DMS79 treated with DMSO at 0.1 percent for 48 hours (cell line): ENCODE data around the gene XRN1.
"Not testable (repeated sequence)": the region's sequence is repeated elsewhere in the genome, so short reads cannot be mapped to it uniquely, and the experiment has no call there.

ENCODE experiments used
- DNase-seq: peaks from one replicate; lab custom pipeline; 2025; lab: John Stamatoyannopoulos, UW

XRN1 gene

DNA sequence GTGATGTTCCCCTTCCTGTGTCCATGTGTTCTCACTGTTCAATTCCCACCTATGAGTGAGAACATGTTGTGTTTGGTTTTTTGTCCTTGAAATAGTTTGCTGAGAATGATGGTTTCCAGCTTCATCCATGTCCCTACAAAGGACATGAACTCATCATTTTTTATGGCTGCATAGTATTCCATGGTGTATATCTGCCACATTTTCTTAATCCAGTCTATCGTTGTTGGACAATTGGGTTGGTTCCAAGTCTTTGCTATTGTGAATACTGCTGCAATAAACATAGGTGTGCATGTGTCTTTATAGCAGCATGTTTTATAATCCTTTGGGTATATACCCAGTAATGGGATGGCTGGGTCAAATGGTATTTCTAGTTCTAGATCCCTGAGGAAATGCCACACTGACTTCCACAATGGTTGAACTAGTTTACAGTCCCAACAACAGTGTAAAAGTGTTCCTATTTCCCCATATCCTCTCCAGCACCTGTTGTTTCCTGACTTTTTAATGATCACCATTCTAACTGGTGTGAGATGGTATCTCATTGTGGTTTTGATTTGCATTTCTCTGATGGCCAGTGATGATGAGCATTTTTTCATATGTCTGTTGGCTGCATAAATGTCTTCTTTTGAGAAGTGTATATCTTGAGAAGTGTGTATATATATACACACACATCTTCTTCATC, 123.4 kb downstream of the XRN1 start:
- not testable (repeated sequence) for DNase-seq

DNA sequence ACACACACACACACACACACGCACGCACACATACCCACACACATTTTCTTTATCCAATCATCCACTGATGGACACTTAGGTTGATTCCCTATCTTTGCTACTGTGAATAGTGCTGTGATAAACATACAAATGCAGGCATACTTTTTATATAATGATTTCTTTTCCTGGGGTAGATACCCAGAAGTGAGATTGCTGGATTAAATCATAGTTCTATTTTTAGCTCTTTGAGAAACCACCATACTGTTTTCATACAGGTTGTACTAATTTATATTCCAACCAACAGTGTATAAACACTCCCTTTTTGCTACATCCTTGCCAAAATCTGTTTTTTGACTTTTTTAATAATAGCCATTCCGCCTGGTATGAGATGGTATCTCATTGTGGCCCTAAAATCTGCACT, 127.9 kb downstream of the XRN1 start:
- no peak for DNase-seq

GRCh38 chr3:142319094-142319493, 128.7 kb downstream of the XRN1 start:
- DNase-seq: no peak

GRCh38 chr3:142318331-142318730, 129.5 kb downstream of the XRN1 start:
- no peak for DNase-seq

DNA sequence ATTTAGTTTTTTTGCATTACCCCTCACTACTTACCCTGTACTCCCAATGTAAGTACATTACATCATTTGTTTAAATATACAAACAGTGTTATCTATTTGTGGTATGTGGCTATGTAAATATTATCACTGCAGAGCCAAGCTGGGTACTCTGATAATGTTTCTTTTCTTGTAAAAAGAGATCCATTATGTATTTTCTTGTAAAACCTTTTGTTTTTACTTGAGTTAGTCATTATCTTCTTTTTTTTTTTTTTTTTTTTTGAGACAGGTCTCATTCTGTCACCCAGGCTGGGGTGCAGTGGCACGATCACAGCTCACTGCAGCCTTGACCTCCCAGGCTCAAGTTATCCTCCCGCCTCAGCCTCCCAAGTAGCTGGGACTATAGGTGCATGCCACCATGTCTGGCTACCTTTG, 131.9 kb downstream of the XRN1 start:
- not testable (repeated sequence) for DNase-seq

- DNase-seq: no peak
Measured at GRCh38 chr3:142315083-142315482, 132.8 kb downstream of the XRN1 start.

GRCh38 chr3:142310439-142310838, 137.4 kb downstream of the XRN1 start:
- DNase-seq: no peak

DNA sequence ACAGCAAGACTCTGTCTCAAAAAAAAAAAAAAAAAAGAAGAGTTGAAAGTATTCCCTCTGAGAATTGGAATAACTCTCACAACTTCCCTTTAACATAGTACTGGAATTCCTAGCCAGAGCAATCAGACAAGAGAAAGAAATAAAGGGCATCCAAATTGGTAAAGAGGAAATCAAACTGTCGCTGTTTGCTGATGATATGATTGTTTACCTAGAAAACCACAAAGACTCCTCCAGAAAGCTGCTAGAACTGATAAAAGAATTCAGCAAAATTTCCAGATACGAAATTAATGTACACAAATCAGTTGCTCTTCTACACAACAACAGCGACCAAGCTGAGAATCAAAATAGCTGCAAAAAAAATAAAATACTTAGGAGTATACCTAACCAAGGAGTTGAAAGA, 145.0 kb downstream of the XRN1 start:
- not testable (repeated sequence) for DNase-seq

GRCh38 chr3:142298626-142299025, 149.2 kb downstream of the XRN1 start:
- no peak for DNase-seq

- no peak for DNase-seq
Measured at GRCh38 chr3:142296507-142296906, 151.3 kb downstream of the XRN1 start.

- no peak for DNase-seq
Measured at GRCh38 chr3:142287866-142288638, 159.8 kb downstream of the XRN1 start.

DNA sequence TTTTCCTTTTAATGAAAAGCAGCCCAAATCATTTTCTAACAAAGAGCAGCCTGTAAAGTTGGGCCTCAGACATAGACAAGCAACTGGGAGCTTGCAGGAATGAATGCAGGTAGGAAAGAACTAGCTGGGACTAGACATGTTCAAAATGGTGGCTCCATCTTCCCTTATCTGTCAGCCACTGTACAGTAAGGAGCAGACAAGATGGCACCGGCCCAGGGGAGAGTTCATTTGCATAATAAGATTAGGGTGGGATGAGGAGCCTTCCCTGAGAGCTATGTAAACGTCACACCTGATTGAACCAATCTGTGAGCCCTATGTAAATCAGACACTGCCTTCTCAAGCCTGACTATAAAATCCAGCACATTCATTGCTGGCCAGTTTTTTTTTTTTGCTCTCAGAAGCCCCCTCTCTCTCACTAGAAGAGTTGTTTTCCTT, 162.7 kb downstream of the XRN1 start:
- DNase-seq: no peak

- DNase-seq: no peak
Measured at GRCh38 chr3:142282503-142282902, 165.3 kb downstream of the XRN1 start.

- no peak for DNase-seq
Measured at GRCh38 chr3:142281474-142281873, 166.4 kb downstream of the XRN1 start.

- peak; percentile 44 for DNase-seq
Measured at GRCh38 chr3:142279965-142280590, 167.8 kb downstream of the XRN1 start.

DNA sequence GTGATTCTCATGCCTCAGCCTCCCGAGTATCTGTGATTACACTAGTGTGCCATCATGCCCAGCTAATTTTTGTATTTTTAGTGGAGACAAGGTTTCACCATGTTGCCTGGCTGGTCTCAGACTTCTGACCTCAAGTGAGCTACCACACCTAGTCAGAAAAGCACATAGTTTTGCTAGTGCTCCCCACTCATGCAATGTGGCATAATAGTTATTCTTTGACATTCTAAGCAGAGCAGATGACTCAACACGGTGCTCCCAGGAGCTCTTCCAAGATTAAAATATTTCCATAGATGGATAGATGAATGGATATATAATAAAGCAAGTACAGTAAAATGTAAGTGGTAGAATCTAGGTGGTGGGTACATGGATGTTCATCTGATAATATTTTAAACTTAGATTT, 169.4 kb downstream of the XRN1 start:
- no peak for DNase-seq

GRCh38 chr3:142276781-142277180, 171.1 kb downstream of the XRN1 start:
- DNase-seq: no peak

DNA sequence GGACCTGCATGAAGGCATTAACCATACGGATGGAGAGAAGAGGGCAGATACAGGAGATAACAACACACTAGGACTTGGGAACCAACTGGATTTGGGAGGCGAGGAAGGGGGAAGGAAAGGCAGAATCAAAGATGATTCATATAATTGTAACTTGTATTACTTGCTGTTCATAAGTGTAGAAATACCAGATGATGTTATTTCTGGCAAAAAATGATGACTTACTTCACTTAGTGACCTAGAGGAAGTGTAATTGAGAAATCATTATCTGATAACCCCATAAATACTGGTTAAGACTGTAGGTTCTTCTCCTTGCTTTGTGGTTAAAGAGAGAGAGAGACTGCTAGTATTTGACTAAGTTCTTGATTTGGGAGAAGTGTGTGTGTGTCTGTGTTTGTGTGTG, 172.0 kb downstream of the XRN1 start:
- no peak for DNase-seq

- no peak for DNase-seq
Measured at GRCh38 chr3:142274908-142275307, 172.9 kb downstream of the XRN1 start.

DNA sequence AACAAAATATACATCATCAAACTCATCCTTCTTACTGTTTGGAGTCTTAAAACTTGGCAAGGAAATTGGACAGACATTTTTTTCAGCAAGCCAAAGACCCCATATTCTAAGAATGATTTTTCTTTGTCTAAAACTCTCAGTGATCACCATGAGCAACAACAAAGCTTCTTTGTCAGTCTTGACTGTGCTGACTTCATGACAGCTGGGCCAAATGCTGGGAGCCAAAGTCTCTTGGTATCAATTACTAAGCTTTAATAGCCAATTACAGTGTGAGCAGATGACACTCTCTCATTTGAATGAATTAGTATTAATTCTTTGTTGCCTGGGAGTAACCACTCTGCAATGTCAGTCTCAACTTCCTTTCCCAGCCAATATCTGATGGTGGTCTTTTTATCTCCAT, 174.3 kb downstream of the XRN1 start:
- DNase-seq: no peak

DNA sequence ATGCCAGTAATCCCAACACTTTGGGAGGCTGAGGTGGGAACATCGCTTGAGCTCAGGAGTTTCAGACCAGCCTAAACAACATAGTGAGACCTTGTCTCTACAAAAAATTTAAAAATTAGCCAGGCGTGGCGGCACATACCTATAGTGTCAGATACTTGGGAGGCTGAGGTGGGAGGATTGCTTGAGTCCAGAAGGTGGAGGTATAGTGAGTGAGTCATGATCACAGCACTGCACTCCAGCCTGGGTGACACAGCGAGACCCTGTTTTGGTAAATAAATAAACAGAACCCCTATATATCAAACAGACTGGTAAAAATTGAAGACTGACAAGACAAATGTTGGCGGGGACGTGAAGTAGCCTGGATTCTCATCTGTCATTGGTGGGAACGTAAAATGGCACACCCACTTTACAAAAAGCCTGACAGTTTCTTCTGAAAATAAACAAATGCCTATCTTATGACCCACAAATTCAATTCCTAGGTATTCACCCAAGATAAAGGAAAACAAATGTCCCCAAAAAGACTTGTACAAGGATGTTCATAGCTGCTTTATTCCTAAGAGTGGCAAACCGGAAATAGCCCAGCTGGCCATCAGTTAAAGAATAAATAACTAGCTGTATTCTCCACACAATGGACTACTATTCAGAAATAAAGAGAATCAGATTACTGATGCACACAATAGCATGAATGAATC, 175.5 kb downstream of the XRN1 start:
- no peak for DNase-seq

DNA sequence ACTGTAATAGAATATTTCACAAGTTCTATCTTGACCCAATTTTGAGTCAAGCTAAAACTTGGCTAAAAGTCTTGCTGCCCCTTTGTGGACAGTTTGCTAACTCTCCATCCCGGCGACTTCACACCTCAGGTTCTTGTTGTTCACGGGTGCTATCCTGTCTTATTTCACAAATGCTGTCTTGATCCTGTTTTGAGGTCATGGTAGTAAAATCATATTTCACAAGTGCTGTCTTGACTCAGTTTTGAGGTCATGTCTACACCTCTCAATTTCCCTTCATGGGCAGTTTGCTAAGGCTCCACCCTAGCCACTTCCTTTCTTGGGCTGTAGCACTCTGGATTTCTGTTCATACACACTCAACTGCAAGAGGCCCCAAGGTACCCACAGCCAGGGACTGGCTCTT, 177.4 kb downstream of the XRN1 start:
- no peak for DNase-seq

GRCh38 chr3:142269767-142270166, 178.1 kb downstream of the XRN1 start:
- DNase-seq: no peak
